Endothelial cell of umbilical vein (primary cell): Measurements from ENCODE around the gene ATXN7. TPM values are rescaled to one million over a fixed set of nuclear protein-coding genes. Genes with fewer than 3 reads are reported as not detected.

Source experiments
- BruUV-seq: library from RNA; stranded (reverse); fragments of 400-500 nt; replicated peaks from 2 replicates; lab custom pipeline; 2021; lab: Mats Ljungman, UMichigan
- CTCF ChIA-PET: fragments of 300-600, 350-600 bp; sonication (Branson Sonifier 250); formaldehyde crosslinking; loops from one replicate; lab custom pipeline; 2021; ENCODE audit warnings: antibody characterized with exemption, inconsistent platforms; lab: Charles Lee
- POLR2A ChIA-PET: fragments of 300-600, 350-600 bp; sonication (Branson Sonifier 250); formaldehyde crosslinking; loops from one replicate; lab custom pipeline; 2021; ENCODE audit warnings: antibody characterized with exemption, inconsistent platforms; lab: Charles Lee
- DNase-seq: peaks from one replicate; pipeline ENCODE4 v3.0.0-alpha.2; 2011; ENCODE audit warnings: low read depth, low spot score
- FAIRE-seq: peaks from 2 replicates; lab custom pipeline; 2011; peaks lifted over from hg19 to GRCh38; lab: Jason Lieb, UNC
- H2AFZ ChIP-seq: 2 replicates; pipeline ENCODE4 v1.6.0; 2012; ENCODE audit warnings: low read depth, low read length, control low read depth, inconsistent platforms
- H3K27ac ChIP-seq: 2 replicates; pipeline ENCODE4 v1.5.1; 2011; ENCODE audit warnings: low read depth, mild to moderate bottlenecking, control low read depth, low read length, moderate library complexity; ENCODE audit not compliant: insufficient read depth
- H3K27me3 ChIP-seq, 2 experiments: 2 replicates each; pipeline versions ENCODE4 v1.6.0 to v1.6.1; 2011; ENCODE audit warnings: low read length in 2 of 2, mixed read lengths in 1 of 2; ENCODE audit not compliant: control insufficient read depth in 2 of 2, insufficient read depth in 2 of 2
- H3K36me3 ChIP-seq, 2 experiments: 2 replicates in 1 of 2; 3 replicates in 1 of 2; pipeline ENCODE4 v1.5.1; 2011; ENCODE audit warnings: low read length in 2 of 2, mild to moderate bottlenecking in 1 of 2, moderate library complexity in 1 of 2; ENCODE audit not compliant: control insufficient read depth in 2 of 2, insufficient read depth in 2 of 2; ENCODE audit errors: extremely low read depth in 1 of 2
- H3K4me1 ChIP-seq: 3 replicates; pipeline ENCODE4 v1.5.1; 2011; ENCODE audit warnings: mild to moderate bottlenecking, low read length; ENCODE audit not compliant: control insufficient read depth, insufficient read depth; ENCODE audit errors: extremely low read depth
- H3K4me2 ChIP-seq: 2 replicates; pipeline ENCODE4 v1.6.1; 2011; ENCODE audit warnings: low read length, control low read depth, mixed read lengths; ENCODE audit not compliant: insufficient read depth
- H3K4me3 ChIP-seq, 3 experiments: fragments of 200-600 bp in 1 of 3; sonication (generic), shearing (Covaris generic) in 1 of 3; replicated peaks in 1 of 3; 2 replicates each; pipeline ENCODE4 v1.5.1; 2011 to 2016; ENCODE audit warnings: control low read depth in 3 of 3, low read length in 3 of 3, mild to moderate bottlenecking in 2 of 3, inconsistent platforms in 1 of 3, low read depth in 1 of 3, moderate library complexity in 1 of 3; ENCODE audit not compliant: insufficient read depth in 1 of 3
- H3K79me2 ChIP-seq: 2 replicates; pipeline ENCODE4 v1.6.0; 2012; ENCODE audit warnings: low read length, inconsistent platforms; ENCODE audit not compliant: control insufficient read depth, insufficient read depth
- H3K9ac ChIP-seq: replicated peaks from 2 replicates; pipeline ENCODE3; 2011; ENCODE audit warnings: low read length, control low read depth; ENCODE audit not compliant: insufficient read depth; ENCODE audit errors: extremely low read depth
- H3K9me1 ChIP-seq: replicated peaks from 3 replicates; pipeline ENCODE4 v1.6.0; 2011; ENCODE audit warnings: mild to moderate bottlenecking, low read length; ENCODE audit not compliant: control insufficient read depth, insufficient read depth; ENCODE audit errors: extremely low read depth
- H3K9me3 ChIP-seq: replicated peaks from 2 replicates; pipeline ENCODE4 v1.5.1; 2012; ENCODE audit warnings: low read length, inconsistent platforms; ENCODE audit not compliant: control insufficient read depth, insufficient read depth
- H4K20me1 ChIP-seq: replicated peaks from 2 replicates; pipeline ENCODE3; 2011; ENCODE audit warnings: mild to moderate bottlenecking, low read length; ENCODE audit not compliant: control insufficient read depth, insufficient read depth; ENCODE audit errors: extremely low read depth
- EZH2 ChIP-seq: IDR thresholded peaks from 2 replicates; pipeline ENCODE4 v1.6.1; 2012; ENCODE audit warnings: borderline replicate concordance, low read depth, mild to moderate bottlenecking, moderate library complexity, low read length, inconsistent platforms; ENCODE audit not compliant: severe bottlenecking
- FOS ChIP-seq: IDR thresholded peaks from 2 replicates; pipeline ENCODE4 v1.6.1; 2011; ENCODE audit warnings: mild to moderate bottlenecking, low read length, moderate library complexity, borderline replicate concordance; ENCODE audit not compliant: insufficient read depth
- GATA2 ChIP-seq: IDR thresholded peaks from 2 replicates; pipeline ENCODE4 v1.7.0; 2011; ENCODE audit warnings: low read depth, mild to moderate bottlenecking, moderate library complexity, mixed read lengths, low read length; ENCODE audit not compliant: insufficient read length, insufficient read depth
- JUN ChIP-seq: IDR thresholded peaks from 2 replicates; pipeline ENCODE4 v1.6.1; 2011; ENCODE audit warnings: borderline replicate concordance, low read depth; ENCODE audit not compliant: insufficient read length, insufficient read depth
- MYC ChIP-seq: IDR thresholded peaks from one replicate; pipeline ENCODE4 v1.6.1; 2011; ENCODE audit warnings: mild to moderate bottlenecking, low read depth, low read length
- POLR2A ChIP-seq: IDR thresholded peaks from 2 replicates; pipeline ENCODE4 v1.6.1; 2012; ENCODE audit warnings: low read depth, mild to moderate bottlenecking, control low read depth, low read length
- POLR2AphosphoS5 ChIP-seq: IDR thresholded peaks from 2 replicates; pipeline ENCODE4 v1.6.1; 2012; ENCODE audit warnings: low read depth, mild to moderate bottlenecking, control low read depth, low read length, moderate library complexity; ENCODE audit not compliant: insufficient read depth
- dilution Hi-C: fragments of 300-500 bp; cut with MboI; formaldehyde crosslinking; loops from one replicate; pipeline ENCODE4 v1.15.0; 2019; ENCODE audit warnings: low sequenced_read_pairs; ENCODE audit not compliant: extremely low pct_ligation_motif_present
- intact Hi-C: fragments of 100-400 bp; cut with micrococcal nuclease; formaldehyde crosslinking; loops from one replicate; pipeline ENCODE4 v1.10.0; 2022
- polyA plus RNA-seq, 4 experiments: library from polyadenylated mRNA; depleted of rRNA in 3 of 4; stranded (reverse) in 3 of 4; unstranded in 1 of 4; fragments of >200 nt; gene quantifications; 2 replicates each; pipeline versions ENCODE4 v1.2.1 to v1.2.3, GENCODE V29; 2011 to 2012; ENCODE audit warnings: missing spikeins in 1 of 4
- total RNA-seq: library from RNA; stranded (reverse); gene quantifications from 2 replicates; pipeline ENCODE4 v1.2.3, GENCODE V29; 2021
- TF ChIP-seq, protein P1 (sequence below): IDR thresholded peaks from 2 replicates; pipeline ENCODE4 v1.6.1; 2011; ENCODE audit not compliant: insufficient read depth, insufficient read length
- TF ChIP-seq, protein P2 (sequence below), 2 donors: IDR thresholded peaks; 1 replicate in 1 of 2; 2 replicates in 1 of 2; pipeline ENCODE4 v1.5.1; 2011; ENCODE audit warnings: low read length in 2 of 2, mild to moderate bottlenecking in 2 of 2, moderate library complexity in 2 of 2, control low read depth in 1 of 2, inconsistent platforms in 1 of 2, low read depth in 1 of 2; ENCODE audit not compliant: insufficient read depth in 1 of 2; ENCODE audit errors: extremely low read depth in 1 of 2

Gene ATXN7
- total and polyA plus RNA-seq, 2 donors (not counting 3 experiments of a cell fraction or from before 2014, with no cell fraction given), result 21.2 to 34.7 TPM

DNA sequence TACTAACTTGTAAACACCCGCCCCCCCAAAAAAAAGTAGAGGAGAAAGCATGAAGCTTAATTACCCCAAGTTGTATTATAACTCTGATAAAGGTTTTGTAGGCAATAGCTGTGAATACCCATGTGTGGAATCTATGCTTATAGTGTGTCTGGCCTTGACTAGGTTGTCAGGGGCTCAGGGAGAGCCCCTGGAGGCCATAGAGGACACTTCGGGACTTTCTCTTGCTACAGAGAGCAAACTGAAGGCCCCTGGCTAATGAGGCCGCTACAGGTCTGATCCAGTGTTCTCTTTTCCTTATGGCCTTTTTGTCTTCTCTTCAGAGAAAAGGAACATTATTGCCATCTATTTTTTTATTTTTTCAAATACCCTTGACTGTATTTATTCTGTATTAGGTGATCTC, 67.6 kb downstream of the ATXN7 start:
- dilution Hi-C loops, result no loop called here
- no peaks in the 10 kb centered on the region for H3K9me3 ChIP-seq
- H3K27me3 ChIP-seq, result no peaks in the 10 kb centered on the region
- H3K9ac ChIP-seq, result no peak overlapping the region
- intact Hi-C loops, result no loop called here
- H3K4me1 ChIP-seq, result peaks cover 12% of the 10 kb centered on the region
- H3K4me2 ChIP-seq, result no peak overlapping the region
- H3K9me1 ChIP-seq, result no peaks in the 10 kb centered on the region
- H3K4me3 ChIP-seq, result no peak overlapping the region
- no peak for TF ChIP-seq POLR2AphosphoS5
- TF ChIP-seq, protein P1, sequence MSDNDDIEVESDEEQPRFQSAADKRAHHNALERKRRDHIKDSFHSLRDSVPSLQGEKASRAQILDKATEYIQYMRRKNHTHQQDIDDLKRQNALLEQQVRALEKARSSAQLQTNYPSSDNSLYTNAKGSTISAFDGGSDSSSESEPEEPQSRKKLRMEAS, result no peak
- TF ChIP-seq JUN, result no peak
- ChIA-PET CTCF (no interaction called here), POLR2A (no interaction called here)
- BruUV-seq, result no TSS peak
- H3K79me2 ChIP-seq, result peaks cover 74% of the 10 kb centered on the region
- no peak overlapping the region for H3K27ac ChIP-seq
- FAIRE-seq (no peak), DNase-seq (no peak)
- H4K20me1 ChIP-seq, result peaks cover 13% of the 10 kb centered on the region
- no peak overlapping the region for H2AFZ ChIP-seq
- peaks cover 2 to 4% of the 10 kb centered on the region in 2 experiments for H3K36me3 ChIP-seq

- FAIRE-seq (no peak), DNase-seq (no peak)
- no peak for TF ChIP-seq POLR2AphosphoS5
- no peak for TF ChIP-seq FOS
- TF ChIP-seq EZH2, result no peak
- no peak for TF ChIP-seq POLR2A
- TF ChIP-seq JUN, result no peak
- TF ChIP-seq, protein P1, result no peak
- TF ChIP-seq GATA2, result no peak
- TF ChIP-seq MYC, result no peak
- TF ChIP-seq, protein P2, sequence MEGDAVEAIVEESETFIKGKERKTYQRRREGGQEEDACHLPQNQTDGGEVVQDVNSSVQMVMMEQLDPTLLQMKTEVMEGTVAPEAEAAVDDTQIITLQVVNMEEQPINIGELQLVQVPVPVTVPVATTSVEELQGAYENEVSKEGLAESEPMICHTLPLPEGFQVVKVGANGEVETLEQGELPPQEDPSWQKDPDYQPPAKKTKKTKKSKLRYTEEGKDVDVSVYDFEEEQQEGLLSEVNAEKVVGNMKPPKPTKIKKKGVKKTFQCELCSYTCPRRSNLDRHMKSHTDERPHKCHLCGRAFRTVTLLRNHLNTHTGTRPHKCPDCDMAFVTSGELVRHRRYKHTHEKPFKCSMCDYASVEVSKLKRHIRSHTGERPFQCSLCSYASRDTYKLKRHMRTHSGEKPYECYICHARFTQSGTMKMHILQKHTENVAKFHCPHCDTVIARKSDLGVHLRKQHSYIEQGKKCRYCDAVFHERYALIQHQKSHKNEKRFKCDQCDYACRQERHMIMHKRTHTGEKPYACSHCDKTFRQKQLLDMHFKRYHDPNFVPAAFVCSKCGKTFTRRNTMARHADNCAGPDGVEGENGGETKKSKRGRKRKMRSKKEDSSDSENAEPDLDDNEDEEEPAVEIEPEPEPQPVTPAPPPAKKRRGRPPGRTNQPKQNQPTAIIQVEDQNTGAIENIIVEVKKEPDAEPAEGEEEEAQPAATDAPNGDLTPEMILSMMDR (IDR thresholded peaks at IDR 0.05; ENCODE audit: extremely low read depth in 1 of 2, insufficient read depth in 1 of 2, low read depth in 1 of 2, low read length in 2 of 2), result no peak
- no peaks in the 10 kb centered on the region for H3K9me1 ChIP-seq
- H3K9ac ChIP-seq, result no peak overlapping the region
- intact Hi-C loops (no loop called here), dilution Hi-C loops (no loop called here)
- H4K20me1 ChIP-seq, result peaks cover 13% of the 10 kb centered on the region
- no peak overlapping the region for H3K27ac ChIP-seq
- peaks cover 74% of the 10 kb centered on the region for H3K79me2 ChIP-seq
- peaks cover 0 to 2% of the 10 kb centered on the region in 2 experiments for H3K36me3 ChIP-seq
- ChIA-PET POLR2A (no interaction called here), CTCF (interaction anchor here (1.4 kb wide), 1 partner anchor 29 kb away, joined by 6 read pairs; no protein-coding TSS in a partner anchor)
- no peaks in the 10 kb centered on the region for H3K9me3 ChIP-seq
- H2AFZ ChIP-seq, result no peak overlapping the region
- peaks cover 12% of the 10 kb centered on the region for H3K4me1 ChIP-seq
- H3K4me2 ChIP-seq, result no peak overlapping the region
- no peaks in the 10 kb centered on the region for H3K27me3 ChIP-seq
- H3K4me3 ChIP-seq, result no peak overlapping the region
- BruUV-seq, result no TSS peak
Observed at GRCh38 chr3:63932509-63933212, 69.0 kb downstream of the ATXN7 start.
